ENCODE measurements around the gene IFT74.
"Not testable (repeated sequence)": the region's sequence is repeated elsewhere in the genome, so short reads cannot be mapped to it uniquely, and the experiment has no call there.

Gene IFT74

DNA sequence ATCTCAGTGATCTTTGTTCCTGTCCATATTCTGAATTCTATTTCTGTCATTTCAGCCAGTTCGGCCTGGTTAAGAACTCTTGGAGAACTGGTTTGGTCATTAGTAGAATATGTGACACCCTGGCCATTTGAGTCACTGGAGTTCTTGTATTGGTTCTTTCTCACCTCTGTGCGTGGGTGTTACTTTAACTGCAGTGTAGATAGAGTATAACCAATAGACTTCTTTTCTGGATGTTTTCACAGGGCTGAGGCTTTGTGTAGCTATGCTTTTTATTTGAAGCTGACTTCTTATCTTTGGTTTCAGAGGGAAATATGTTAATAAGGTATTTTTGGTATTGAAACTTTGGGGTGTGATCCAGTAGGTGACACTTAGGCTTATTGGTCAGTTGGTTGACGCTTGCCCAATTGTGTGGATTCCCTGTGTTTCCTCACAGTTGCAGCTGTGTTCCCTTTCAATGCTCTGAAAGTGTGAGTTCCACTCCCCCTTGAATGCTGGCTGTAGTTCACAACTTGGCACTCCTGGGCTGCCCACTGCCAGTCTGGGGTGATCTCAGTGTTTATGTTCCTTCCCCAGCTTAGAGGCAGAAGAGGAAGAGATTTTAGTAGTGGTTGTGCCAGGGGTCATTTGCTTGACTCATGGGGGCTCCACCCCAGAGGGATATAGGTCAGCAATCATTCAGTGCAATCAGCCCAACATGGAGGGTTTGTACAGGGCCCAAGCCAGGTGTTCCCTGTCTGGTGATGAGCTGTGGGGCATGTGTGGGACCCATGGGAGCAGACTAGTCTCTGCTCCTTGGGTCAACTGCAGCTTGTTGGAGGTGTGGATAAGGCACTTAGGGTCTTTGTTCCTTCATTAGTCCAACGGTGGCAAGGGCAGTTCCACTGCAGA lies 117.9 kb downstream of the IFT74 start:
- no peak for DNase-seq (ENCODE audit: low spot score)

DNA sequence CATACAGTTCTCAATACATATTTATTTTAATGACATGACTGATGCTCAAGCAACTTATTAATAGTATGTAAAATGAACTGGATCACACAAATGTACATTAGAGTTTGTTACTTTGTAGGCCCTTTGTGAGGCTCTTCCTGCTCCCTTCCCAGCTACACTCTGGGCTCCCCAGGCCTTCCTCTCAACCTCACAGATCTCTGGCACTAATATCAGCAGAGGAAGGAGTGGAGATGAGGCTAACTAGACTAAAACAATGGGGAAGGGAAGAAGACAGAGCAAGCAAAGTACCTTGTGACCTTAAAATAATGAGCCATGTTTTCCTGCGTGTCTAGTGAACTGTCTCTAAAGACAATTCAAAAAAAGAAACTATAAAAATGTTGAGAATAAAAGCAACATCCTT lies 122.5 kb downstream of the IFT74 start:
- no peak for DNase-seq (ENCODE audit: low spot score)

DNA sequence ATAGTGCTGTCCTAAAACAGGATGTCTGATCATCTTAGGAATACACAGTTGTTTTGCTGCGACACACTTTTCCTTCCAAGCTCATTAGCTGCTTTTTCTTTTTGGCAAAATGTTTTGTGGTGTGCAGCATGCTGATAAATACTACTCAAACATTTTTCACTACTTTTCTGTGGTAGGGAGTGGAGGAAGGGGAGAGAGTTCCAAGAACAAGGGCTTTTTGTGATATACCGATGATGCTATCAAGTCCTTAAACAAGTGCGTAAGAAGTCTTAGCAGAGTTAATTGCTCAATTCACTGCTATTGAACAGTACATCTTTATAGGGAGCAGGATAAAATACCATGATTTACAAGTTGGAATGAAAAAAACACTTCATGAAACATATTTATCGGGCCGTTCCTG lies 129.2 kb downstream of the IFT74 start:
- DNase-seq (ENCODE audit: low spot score): no peak

DNA sequence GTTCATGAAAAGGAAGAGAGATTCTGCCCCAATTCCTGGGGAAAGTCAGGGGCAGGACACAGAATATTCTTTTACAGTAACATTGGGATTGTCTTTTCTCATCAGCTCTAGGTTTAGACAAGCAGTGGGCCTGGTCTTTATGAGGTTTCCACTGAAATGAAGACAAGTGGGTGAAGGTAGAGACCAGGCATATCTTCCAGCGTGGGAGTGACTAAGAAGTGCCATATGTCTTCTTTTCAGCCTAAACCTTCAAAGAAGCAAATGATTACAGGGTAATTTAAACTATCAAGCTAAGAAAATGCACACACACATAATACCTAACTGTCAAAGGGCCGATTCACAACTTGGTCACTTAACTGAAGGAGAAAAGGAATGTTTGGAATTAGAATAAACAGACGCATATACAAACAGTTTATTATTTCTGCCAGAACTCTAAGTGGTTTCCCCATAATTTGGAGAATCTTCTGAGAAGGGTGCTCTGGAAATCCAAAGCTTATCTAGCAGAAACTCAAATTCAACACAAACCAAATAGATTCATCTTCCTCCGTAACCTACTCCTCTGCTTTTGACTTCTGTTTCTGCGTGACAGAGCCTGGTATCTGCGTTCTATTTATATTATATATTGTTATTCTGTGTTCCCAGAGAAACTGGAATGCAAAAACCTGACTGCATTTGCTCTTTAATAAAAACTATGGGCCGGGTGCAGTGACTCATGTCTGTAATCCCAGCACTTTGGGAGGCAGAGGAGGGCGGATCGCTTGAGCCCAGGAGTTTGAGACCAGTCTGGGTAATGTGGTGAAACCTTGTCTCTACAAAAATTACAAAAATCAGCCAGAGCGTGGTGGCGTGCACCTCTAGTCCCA lies 130.8 kb downstream of the IFT74 start:
- no peak for DNase-seq (ENCODE audit: low spot score)

DNA sequence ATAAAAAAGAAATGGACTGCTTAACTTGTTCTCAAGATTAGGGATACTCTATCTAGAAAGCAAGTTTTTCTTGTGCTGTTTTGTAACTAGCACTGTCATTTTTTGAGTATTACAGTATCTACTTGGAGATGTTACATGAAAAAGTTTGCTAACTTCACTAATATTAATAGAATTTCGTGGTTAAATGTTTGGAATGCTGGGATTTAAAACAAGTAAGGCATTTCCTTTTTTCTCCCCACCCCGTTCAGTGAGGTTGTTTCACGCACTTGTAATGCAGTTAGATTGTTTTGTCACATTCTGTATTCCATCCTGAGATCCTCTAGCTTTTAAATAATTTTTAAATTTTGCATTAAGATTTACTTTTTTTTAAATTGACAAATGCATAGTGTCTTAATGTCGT lies 132.8 kb downstream of the IFT74 start:
- DNase-seq (ENCODE audit: low spot score): no peak

DNA sequence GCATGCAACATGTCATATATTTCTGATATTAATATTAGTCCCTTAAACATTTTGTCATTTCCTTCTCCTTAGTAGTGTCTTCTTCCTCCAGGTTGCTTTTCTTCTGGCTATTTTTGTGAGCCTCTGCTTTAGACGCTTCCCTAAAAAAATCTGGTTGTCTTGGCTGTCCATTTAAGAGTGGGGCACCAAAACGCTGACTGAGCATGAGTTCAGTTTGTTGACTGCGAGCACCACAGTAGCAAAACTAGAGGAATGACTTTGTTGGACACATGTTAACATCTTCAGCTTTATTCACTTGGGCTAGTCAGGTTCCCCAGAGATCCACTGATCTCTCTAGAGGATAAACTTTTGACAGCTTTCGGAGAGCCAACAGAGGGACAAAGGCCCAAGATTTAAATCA lies 133.5 kb downstream of the IFT74 start:
- no peak for DNase-seq (ENCODE audit: low spot score)

DNA sequence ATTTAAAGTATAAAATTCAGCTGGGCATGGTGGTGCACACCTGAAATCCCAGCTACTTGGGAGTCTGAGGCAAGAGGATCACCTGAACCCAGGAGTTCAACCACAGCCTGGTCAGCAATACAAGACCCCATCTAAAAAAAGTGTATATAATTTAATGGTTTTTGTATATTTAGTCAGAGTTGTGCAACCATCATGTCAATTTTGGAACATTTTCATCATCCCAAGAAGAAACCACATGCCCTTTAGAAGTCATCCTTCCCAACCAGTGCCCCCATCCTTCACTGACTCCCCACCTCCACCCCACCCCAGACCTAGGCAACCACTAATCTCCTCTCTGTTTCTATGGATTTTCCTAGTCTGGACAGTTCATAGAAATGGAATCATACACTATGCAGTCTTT lies 134.0 kb downstream of the IFT74 start:
- DNase-seq (ENCODE audit: low spot score): no peak

DNA sequence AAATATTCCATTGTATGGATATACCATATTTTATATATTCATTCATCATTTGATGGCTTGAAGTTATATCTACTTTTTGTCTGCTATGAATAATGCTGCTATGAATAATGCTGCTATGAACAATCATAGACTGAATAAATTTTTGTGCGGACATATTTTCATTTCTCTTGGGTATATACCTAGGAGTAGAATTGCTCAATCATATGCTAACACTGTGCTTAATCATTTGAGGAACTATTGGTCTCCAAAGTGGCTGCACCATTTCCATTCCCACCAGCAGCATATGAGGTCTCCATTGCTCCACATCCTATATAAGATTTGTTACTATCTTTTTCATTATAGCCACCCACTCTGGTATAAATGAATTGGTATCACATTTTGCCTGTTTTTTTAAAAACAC lies 134.5 kb downstream of the IFT74 start:
- no peak for DNase-seq (ENCODE audit: low spot score)

DNA sequence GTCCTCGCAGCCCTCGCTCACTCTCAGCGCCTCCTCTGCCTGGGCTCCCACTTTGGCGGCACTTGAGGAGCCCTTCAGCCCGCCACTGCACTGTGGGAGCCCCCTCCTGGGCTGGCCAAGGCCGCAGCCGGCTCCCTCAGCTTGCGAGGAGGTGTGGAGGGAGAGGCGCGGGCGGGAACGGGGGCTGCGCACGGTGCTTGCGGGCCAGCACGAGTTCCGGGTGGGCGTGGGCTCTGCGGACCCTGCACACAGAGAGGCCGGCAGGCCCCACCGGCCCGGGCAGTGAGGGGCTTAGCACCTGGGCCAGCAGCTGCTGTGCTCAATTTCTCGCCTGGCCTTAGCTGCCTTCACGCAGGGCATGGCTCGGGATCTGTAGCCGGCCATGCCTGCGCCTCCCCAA lies 136.3 kb downstream of the IFT74 start:
- not testable (repeated sequence) for DNase-seq (ENCODE audit: low spot score)

DNA sequence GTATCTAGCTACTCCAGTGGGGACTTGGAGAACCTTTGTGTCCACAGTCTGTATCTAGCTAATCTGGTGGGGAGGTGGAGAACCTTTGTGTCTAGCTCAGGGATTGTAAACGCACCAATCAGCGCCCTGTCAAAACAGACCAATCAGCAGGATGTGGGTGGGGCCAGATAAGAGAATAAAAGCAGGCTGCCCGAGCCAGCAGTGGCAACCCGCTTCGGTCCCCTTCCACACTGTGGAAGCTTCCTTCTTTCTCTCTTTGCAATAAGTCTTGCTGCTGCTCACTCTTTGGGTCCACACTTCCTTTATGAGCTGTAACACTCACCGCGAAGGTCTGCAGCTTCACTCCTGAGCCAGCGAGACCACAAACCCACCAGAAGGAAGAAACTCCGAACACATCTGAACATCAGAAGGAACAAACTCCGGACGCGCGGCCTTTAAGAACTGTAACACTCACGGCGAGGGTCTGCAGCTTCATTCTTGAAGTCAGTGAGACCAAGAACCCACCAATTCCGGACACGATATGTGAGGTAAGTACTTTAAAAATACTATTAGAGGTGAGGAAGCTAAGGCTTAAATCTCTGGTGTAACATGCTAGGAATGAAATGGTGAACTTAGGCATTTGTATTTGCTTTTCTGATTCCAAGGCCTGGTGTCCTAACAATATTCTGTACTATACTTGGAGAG lies 137.3 kb downstream of the IFT74 start:
- not testable (repeated sequence) for DNase-seq (ENCODE audit: low spot score)

DNA sequence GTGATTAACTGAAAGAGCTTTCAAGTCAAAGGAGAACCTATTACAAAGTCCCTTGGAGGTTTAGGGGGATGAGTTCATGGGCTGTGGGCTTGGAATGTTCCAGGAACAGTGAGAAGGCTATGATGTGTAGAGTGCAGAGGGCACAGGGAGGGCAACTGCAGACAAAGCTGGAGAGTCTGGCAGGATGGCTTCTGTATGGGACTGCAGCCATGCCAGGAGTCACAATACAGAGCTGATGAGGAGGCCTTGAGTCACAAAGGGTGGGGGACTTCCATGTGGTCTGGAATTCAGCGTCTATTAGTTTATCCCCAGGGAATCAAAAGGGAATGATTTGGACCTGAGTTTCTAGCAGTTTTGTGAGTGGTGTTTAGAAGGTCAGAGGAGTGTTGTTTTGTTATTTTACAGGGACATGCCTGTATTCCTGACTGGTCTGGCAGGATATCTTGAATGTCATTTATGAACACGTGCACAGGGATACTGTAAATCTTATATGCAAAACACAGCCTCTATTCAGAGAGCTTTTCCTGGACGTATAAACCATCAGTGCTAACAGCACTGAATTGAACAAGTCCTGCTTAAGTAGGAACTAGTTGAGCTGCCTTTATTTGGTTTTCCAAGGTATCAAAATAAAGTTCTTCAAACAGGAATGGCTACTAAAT lies 138.6 kb downstream of the IFT74 start:
- DNase-seq (ENCODE audit: low spot score): no peak

DNA sequence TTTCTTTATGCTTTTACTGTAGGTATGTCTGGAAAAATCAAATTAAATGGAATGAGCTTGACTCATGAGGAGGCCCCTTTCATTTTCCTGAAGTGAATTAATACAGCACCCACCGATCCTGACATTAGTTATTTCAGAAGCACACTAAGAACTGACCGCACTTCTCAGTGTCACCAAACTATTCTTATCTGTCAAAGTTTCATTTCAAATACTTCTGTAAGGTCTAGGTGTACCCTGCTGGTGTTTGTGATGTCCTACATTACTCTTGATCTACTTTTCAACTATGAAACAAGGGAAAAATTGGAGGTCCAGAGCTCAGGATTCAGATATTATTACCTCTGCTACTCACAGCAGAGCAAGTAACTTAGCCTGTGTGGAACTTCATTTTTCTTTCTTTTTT lies 151.0 kb downstream of the IFT74 start:
- no peak for DNase-seq (ENCODE audit: low spot score)

DNA sequence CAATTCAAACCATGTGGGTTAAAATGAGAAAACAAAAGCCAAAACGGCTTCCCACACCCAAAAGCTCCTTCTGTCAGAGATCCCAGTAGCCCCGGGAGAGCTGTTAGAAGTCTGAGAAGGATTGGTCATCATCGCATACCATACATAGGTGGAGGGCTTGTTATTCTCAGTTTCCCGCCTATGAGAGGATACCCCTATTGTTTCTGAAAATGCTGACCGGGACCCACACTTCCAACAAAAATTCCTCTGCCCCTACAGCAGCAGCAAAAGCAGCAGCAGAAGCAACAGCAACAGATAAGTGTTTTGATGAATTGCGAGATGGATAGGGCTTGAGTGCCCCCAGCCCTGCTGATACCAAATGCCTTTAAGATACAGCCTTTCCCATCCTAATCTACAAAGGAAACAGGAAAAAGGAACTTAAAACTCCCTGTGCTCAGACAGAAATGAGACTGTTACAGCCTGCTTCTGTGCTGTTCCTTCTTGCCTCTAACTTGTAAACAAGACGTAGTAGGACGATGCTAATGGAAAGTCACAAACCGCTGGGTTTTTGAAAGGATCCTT lies 152.8 kb downstream of the IFT74 start, which contains the start of gene TEK:
TEK (plus strand) TSS at position 245 of the 561 bp plus-strand sequence. CDS start 366 bp downstream, outside the sequence.
- no peak for DNase-seq (ENCODE audit: low spot score)

DNA sequence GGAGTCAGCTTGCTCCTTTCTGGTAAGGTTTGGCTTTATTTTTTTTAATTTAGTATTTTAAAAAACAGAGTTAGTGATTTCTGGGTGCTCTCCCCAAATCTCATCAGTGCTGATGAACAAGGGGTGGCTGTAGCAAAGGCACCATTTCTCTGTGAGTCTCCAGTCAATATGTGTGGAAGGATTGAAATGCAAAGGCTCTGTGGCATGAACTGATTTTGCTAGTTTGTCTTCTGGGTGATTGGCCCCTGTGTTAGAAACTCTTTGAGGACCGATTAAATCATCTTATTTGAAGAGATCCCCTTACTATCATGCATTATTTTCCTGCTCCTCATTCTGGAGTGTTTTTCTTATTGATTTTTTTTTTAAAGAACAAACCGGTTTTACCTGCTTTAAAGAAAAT lies 153.4 kb downstream of the IFT74 start:
- no peak for DNase-seq (ENCODE audit: low spot score)

DNA sequence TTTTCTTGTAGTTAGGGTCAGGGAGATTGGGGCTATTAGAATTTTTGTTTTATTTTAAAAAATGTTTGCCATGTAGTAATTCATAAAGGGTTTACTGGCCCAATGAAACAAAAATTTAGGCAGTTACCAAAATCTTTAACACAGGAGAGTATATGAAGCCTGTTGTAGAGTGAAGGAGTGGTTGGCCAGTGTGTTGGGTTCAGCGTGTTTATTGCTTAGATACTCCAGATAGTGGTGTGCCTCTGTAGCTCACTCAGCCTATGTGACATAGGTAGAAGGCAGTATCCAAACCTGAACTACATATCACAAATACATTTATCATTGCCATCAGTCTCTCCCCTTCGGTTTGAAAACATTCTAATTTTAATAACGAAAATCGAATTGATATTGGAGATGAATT lies 154.0 kb downstream of the IFT74 start:
- no peak for DNase-seq (ENCODE audit: low spot score)

DNA sequence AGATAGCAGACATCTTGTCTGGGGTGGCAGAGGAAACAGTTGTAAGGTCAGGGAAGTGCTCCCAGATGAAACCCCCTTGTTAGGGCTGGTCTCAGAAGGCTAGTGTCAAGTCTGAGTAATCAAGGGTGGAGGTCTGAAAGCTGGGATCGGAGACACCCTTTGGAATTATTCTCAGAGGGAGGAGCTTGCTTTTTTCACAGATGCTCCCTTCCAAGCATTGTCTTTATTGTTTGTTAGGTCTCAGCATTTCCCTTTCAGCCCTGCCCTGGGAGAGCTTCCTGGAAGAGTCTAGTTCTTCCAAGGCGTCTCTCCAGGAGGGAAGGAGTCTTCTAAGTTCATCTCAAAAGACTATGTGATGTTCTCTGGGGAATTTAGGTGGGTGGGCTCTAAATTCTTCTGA lies 156.0 kb downstream of the IFT74 start:
- DNase-seq (ENCODE audit: low spot score): no peak

Measured in activated CD4-positive, alpha-beta T cell treated with anti-CD3 and anti-CD28 coated beads, Interleukin-2, Interleukin-4, amounts not matched to agents 100 ng/mL and 50 ng/mL, durations not matched to agents 16 hours and 8 hours (primary cell).